Adrenal gland (tissue), 12 donors: Measurements from ENCODE around the gene TNFRSF4. TPM values are rescaled to one million over a fixed set of nuclear protein-coding genes. Genes with fewer than 3 reads are reported as not detected.

ENCODE experiments used
- DNase-seq, 7 donors: peaks; one replicate each; pipeline ENCODE4 v3.0.0-alpha.2; 2019 to 2020
- H3K27ac ChIP-seq, 5 donors: fragments of 200-600 bp; sonication (generic) in 4 of 5; 1 replicate in 3 of 5; 2 replicates in 2 of 5; pipeline versions ENCODE4 v1.5.1 to v1.8.0; 2016 to 2020; ENCODE audit warnings: mild to moderate bottlenecking in 1 of 5
- H3K27me3 ChIP-seq: fragments of 200-600 bp; 2 replicates; pipeline ENCODE4 v1.8.0; 2021
- H3K36me3 ChIP-seq, 2 donors: fragments of 200-600 bp; replicated peaks in 1 of 2; 1 replicate in 1 of 2; 2 replicates in 1 of 2; pipeline versions ENCODE4 v1.5.1 to v1.8.0; 2018 to 2022
- H3K4me1 ChIP-seq, 2 donors: fragments of 200-600 bp; replicated peaks in 1 of 2; 1 replicate in 1 of 2; 2 replicates in 1 of 2; pipeline versions ENCODE4 v1.5.1 to v1.8.0; 2018 to 2021
- H3K4me3 ChIP-seq, 4 donors: fragments of 200-600 bp; sonication (generic) in 3 of 4; one replicate each; pipeline ENCODE4 v1.5.1; 2016 to 2018
- H3K9me3 ChIP-seq, 3 donors: fragments of 200-600 bp; sonication (generic) in 1 of 3; replicated peaks in 1 of 3; 1 replicate in 2 of 3; 2 replicates in 1 of 3; pipeline versions ENCODE4 v1.5.1 to v1.8.0; 2016 to 2021
- CTCF ChIP-seq, 6 experiments: fragments of 450-650 bp in 4 of 6; fragments of 200-600 bp in 2 of 6; sonication (generic) in 1 of 6; IDR thresholded peaks; 1 replicate in 5 of 6; 2 replicates in 1 of 6; pipeline versions ENCODE4 v1.5.1 to v1.8.0; 2016 to 2021; ENCODE audit warnings: antibody characterized with exemption in 6 of 6, mild to moderate bottlenecking in 2 of 6, moderate library complexity in 1 of 6
- POLR2A ChIP-seq, 2 donors: fragments of 450-650 bp; IDR thresholded peaks; one replicate each; pipeline ENCODE4 v1.6.1; 2017; ENCODE audit warnings: antibody characterized with exemption in 2 of 2, mild to moderate bottlenecking in 2 of 2, moderate library complexity in 1 of 2
- WGBS, 4 donors: extraction: QIAGEN DNeasy Blood & Tissue Kit in 2 of 4; methylation state at CpG; one replicate each; pipeline versions ENCODE4 v1.1.5 to v1.1.7; 2013 to 2017; 5-methylcytosine and 5-hydroxymethylcytosine counted together
- intact Hi-C, 2 donors: fragments of 100-400 bp; cut with DNase I; formaldehyde crosslinking; loops; one replicate each; pipeline versions ENCODE4 v1.14.1 to v1.15.0; 2022 to 2023
- polyA plus RNA-seq, 3 donors: library from polyadenylated mRNA; stranded (reverse); fragments of 200-250 nt in 2 of 3; fragments of 350-450 nt in 1 of 3; fragmentation: Illumina TruSeq in 1 of 3; extraction: RNeasy Lipid Tissue Mini Kit (QIAGEN cat#74804) in 1 of 3; gene quantifications; one replicate each; pipeline ENCODE4 v1.2.3, GENCODE V29; 2013 to 2014
- total RNA-seq, 9 donors: library from RNA; depleted of rRNA in 4 of 9; stranded (reverse); fragments of >200 nt in 4 of 9; fragments of 120-200 nt in 1 of 9; fragmentation: NEBNext Ultra II Directional in 1 of 9; extraction: Animal tissue kit (Norgen Biotek cat#: 25700) in 1 of 9; gene quantifications; one replicate each; pipeline versions ENCODE4 v1.1.0 to v1.2.4, GENCODE V29; 2013 to 2023
- donor health status: healthy with polysubstance abuse.
- donor health status: Bipolar disorder and iron deficiency.
- donor health status: DM: yes; HTN: yes; CAD: no.
- donor health status: DM: no; HTN: no; CAD: no.
- donor health status: DM: no; HTN: no; CAD: no.
- donor health status: DM: yes; HTN: yes; CAD: no.

The TNFRSF4 gene
- total and polyA plus RNA-seq, 12 donors, result 0.32 to 6.9 (median 1.1) TPM; not detected in 2

GRCh38 chr1:1230656-1231399 lies 16.9 kb upstream of the TNFRSF4 start:
- peak in 1 of 7 donors; percentile 31 for DNase-seq
- Histone ChIP-seq H3K27ac (peak overlapping the region in 4 of 5 donors; percentile 81 to 94 (median 90)), H3K4me1 (peaks cover 21 to 30% of the 10 kb centered on the region in 2 donors), H3K36me3 (peaks cover 0 to 26% of the 10 kb centered on the region in 2 donors), H3K27me3 (no peaks in the 10 kb centered on the region), H3K9me3 (no peaks in the 10 kb centered on the region), H3K4me3 (peak overlapping the region; percentile 66 to 92 (median 76))
- TF ChIP-seq CTCF (IDR thresholded peaks at IDR 0.05) (peak in 2 of 6 experiments; percentile 8 to 10), POLR2A (IDR thresholded peaks at IDR 0.05) (peak in 1 of 2 donors; percentile 4)
- intact Hi-C loops, result no loop called here
- 11 to 16% (median 13%) methylated on average over 18 to 24 of the region's 24 CpGs for WGBS, 4 donors

- TF ChIP-seq POLR2A (IDR thresholded peaks at IDR 0.05) (no peak), CTCF (IDR thresholded peaks at IDR 0.05) (no peak)
- 79 to 86% (median 82%) methylated on average over 17 to 19 of the region's 19 CpGs for WGBS, 4 donors
- Histone ChIP-seq H3K4me1 (peaks cover 21 to 30% of the 10 kb centered on the region in 2 donors), H3K36me3 (peaks cover 0 to 31% of the 10 kb centered on the region in 2 donors), H3K27me3 (no peaks in the 10 kb centered on the region), H3K27ac (no peak overlapping the region), H3K9me3 (no peaks in the 10 kb centered on the region), H3K4me3 (no peak overlapping the region)
- no peak for DNase-seq
- intact Hi-C loops, result no loop called here
Observed at GRCh38 chr1:1229770-1230169, 15.8 kb upstream of the TNFRSF4 start.

GRCh38 chr1:1228596-1229321 lies 14.8 kb upstream of the TNFRSF4 start:
- 88 to 90% (median 88%) methylated on average over 19 to 28 of the region's 28 CpGs for WGBS, 4 donors
- Histone ChIP-seq H3K9me3 (no peaks in the 10 kb centered on the region), H3K27me3 (no peaks in the 10 kb centered on the region), H3K4me1 (peaks cover 21 to 30% of the 10 kb centered on the region in 2 donors), H3K27ac (no peak overlapping the region), H3K4me3 (no peak overlapping the region), H3K36me3 (peaks cover 0 to 40% of the 10 kb centered on the region in 2 donors)
- intact Hi-C loops, result no loop called here
- TF ChIP-seq CTCF (IDR thresholded peaks at IDR 0.05), result no peak
- TF ChIP-seq POLR2A (IDR thresholded peaks at IDR 0.05), result no peak
- no peak for DNase-seq

GRCh38 chr1:1228187-1228586 lies 14.2 kb upstream of the TNFRSF4 start:
- intact Hi-C loops, result no loop called here
- no peak for DNase-seq
- no peak overlapping the region for H3K4me3 ChIP-seq
- H3K27me3 ChIP-seq, result no peaks in the 10 kb centered on the region
- H3K36me3 ChIP-seq, result peaks cover 0 to 45% of the 10 kb centered on the region in 2 donors
- peaks cover 21 to 26% of the 10 kb centered on the region in 2 donors for H3K4me1 ChIP-seq
- 96 to 98% (median 98%) methylated on average over 17 to 30 of the region's 30 CpGs; no CpG with 5 or more reads in 1 of the 4 donors for WGBS, 4 donors
- TF ChIP-seq POLR2A (IDR thresholded peaks at IDR 0.05) (no peak), CTCF (IDR thresholded peaks at IDR 0.05) (no peak)
- H3K27ac ChIP-seq, result no peak overlapping the region
- H3K9me3 ChIP-seq, result no peaks in the 10 kb centered on the region
